GM10266 (cell line): ENCODE results near the gene ERCC1.

Source experiments
- DNase-seq: peaks from one replicate; pipeline ENCODE4 v3.0.0; 2012; ENCODE audit errors: extremely low spot score
- TF ChIP-seq, protein P1 (sequence below): IDR thresholded peaks from 2 replicates; pipeline ENCODE4 v1.5.1; 2012; ENCODE audit warnings: mild to moderate bottlenecking, low read depth; ENCODE audit not compliant: control insufficient read depth, insufficient read depth; ENCODE audit errors: missing control alignments

Gene ERCC1

GRCh38 chr19:45464852-45465441, 41.2 kb upstream of the ERCC1 start:
- TF ChIP-seq, protein P1, sequence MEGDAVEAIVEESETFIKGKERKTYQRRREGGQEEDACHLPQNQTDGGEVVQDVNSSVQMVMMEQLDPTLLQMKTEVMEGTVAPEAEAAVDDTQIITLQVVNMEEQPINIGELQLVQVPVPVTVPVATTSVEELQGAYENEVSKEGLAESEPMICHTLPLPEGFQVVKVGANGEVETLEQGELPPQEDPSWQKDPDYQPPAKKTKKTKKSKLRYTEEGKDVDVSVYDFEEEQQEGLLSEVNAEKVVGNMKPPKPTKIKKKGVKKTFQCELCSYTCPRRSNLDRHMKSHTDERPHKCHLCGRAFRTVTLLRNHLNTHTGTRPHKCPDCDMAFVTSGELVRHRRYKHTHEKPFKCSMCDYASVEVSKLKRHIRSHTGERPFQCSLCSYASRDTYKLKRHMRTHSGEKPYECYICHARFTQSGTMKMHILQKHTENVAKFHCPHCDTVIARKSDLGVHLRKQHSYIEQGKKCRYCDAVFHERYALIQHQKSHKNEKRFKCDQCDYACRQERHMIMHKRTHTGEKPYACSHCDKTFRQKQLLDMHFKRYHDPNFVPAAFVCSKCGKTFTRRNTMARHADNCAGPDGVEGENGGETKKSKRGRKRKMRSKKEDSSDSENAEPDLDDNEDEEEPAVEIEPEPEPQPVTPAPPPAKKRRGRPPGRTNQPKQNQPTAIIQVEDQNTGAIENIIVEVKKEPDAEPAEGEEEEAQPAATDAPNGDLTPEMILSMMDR = no peak

DNA sequence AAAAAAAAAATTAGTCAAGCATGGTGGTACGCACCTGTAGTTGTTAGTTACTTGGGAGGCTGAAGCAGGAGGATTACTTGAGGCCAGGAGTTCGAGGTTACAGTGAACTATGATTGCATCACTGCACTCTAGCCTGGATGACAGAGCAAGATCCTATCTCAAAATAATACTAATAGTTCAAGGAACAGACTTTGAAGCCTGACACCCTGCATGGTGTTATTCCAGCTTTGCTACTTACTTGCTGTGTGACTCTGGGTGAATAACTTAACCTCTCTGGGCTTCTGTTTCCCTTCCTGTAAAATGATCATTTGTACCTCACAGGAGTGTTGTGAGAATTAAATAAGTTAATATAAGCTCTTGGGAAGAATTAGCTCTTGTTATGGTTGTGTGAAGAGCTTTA, 40.6 kb upstream of the ERCC1 start:
- TF ChIP-seq, protein P1 = no peak
- DNase-seq = no peak

More at GRCh38 chr19:45464852-45465441, 41.2 kb upstream of the ERCC1 start:
- DNase-seq = no peak

DNA sequence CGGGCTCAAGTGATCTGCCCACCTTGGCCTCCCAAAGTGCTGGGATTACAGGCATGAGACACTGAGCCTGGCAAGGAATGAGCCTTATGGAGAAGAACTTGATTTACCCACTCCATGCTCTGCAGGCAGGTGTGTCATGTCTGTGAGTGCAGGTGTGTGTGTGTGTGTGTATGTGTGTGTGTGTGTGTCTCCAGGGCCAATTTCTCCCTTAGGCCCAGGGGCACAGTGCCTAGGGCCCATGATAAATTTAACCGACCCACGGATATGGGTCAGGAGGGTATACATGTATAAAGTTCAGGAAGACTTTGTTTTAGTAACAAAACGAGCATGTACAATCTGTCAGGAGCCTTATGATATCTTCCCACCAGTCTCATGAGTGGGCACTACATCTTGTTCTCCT, 39.5 kb upstream of the ERCC1 start:
- DNase-seq = no peak
- TF ChIP-seq, protein P1 = no peak

DNA sequence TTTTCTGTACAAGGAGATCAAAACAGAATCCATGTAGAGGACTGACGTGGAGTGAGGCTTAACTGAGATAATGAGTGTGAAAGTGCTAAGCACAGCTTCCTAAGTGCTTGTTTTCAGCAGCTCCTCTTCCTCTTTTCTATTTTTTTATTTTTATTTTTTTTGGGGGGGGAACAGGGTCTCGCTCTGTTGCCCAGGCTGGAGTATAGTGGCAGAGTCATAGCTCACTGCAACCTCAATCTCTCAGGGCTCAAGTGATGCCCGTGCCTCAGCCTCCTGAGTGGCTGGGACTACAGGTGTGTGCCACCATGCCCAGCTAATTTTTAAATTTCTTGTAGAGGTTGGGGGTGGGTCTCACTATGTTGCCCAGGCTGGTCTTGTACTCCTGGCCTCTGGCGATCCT, 38.5 kb upstream of the ERCC1 start:
- DNase-seq = no peak
- TF ChIP-seq, protein P1 = no peak

GRCh38 chr19:45460807-45461347, 37.2 kb upstream of the ERCC1 start:
- no peak for DNase-seq

DNA sequence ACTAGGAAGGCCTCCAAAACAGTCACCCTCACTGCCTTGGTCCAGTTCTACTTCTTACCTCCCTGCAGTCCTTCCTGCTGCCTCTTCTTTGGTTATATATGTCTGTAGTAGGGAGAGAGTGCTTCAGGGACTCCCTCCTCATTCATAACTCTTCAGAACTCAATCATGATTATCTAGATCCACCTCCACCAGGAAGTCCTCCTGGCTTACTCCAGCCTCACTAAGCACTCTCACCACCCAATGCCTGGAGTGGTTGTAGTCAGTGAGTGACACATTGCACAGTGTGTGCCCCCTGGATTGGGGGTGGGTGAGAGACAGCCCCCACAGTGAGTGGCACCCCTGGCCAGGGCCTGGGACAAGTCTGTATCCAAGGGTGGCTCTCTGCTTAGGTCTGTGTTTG, 34.1 kb upstream of the ERCC1 start:
- DNase-seq = no peak
- TF ChIP-seq, protein P1 = no peak

More at GRCh38 chr19:45460807-45461347, 37.2 kb upstream of the ERCC1 start:
- TF ChIP-seq, protein P1 = no peak

DNA sequence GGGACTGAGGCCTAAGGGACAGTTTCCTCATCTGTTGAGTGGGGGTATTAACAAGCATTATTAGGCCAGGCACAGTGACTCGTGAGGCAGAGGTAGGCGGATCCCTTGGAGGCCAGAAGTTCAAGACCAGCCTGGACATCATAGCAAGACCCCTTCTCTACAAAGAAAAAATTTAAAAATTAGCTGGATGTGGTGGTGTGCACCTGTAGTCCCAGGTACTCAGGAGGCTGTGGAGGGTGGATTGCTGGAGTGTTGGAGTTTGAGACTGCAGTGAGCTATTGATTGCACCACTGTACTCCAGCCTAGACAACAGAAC, 32.7 kb upstream of the ERCC1 start:
- TF ChIP-seq, protein P1 = no peak
- DNase-seq = no peak
